Hematopoietic multipotent progenitor cell treated with erythropoietin and hydrocortisone succinate and interleukin-3 and kit ligand, for 17 days (in vitro differentiated cells): ENCODE measurements around the gene CACNA1C.

Source experiments
- DNase-seq: peaks from one replicate; pipeline ENCODE4 v3.0.0-alpha.2; 2015; ENCODE audit warnings: low spot score

Gene CACNA1C

DNA sequence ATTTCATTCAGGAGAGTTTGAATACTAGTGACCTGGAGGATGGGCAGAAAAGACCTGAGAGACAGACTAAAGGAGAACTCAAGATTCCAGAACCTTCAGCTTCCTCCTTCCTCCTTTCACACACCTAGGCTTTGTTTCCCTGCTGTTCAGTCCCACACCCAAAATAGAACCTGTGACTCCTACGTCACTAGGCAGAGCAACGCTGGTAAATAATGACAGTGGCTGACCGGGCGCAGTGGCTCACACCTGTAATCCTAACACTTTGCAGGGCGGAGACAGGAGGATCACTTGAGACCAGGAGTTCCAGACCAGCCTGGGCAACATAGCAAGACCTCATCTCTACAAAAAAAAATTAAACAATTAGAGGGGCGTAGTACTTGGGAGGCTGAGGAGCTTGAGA, 575.6 kb downstream of the CACNA1C start:
- DNase-seq, result no peak

GRCh38 chr12:2629051-2629450, 576.3 kb downstream of the CACNA1C start:
- DNase-seq, result no peak

- no peak for DNase-seq
Measured at GRCh38 chr12:2631653-2632350, 579.0 kb downstream of the CACNA1C start.

- no peak for DNase-seq
Measured at GRCh38 chr12:2633176-2633824, 580.5 kb downstream of the CACNA1C start.

GRCh38 chr12:2633825-2634200, 581.0 kb downstream of the CACNA1C start:
- no peak for DNase-seq

- DNase-seq, result no peak
Measured at GRCh38 chr12:2634471-2634870, 581.7 kb downstream of the CACNA1C start.

DNA sequence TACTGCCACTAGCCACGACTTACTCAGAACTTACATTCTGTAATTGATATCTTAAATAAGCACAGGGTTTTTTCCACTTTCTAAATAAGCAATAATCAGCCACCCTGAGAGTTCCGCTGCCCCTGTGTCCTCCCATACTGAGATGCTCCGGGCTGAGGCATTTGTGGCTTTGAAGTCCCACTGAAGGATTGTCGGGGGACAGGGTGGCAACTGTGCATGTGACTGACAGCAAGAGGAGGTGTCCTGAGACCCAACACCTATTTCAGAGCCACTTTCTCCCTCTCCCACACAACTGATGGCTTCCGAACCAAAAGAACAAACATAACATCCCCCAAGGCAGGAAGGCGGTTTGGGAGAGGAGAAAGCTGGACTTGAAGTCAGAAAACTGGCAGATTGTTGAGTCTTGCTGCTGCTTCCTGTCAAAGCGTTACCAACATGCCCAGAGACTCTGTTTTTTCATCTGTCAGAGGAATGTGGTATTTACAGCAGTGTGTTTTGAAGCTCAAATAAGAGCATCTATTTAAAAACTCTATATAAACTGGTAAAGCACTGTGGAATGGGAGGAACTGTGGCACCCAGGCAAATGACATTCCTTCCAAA, 584.1 kb downstream of the CACNA1C start:
- no peak for DNase-seq

DNA sequence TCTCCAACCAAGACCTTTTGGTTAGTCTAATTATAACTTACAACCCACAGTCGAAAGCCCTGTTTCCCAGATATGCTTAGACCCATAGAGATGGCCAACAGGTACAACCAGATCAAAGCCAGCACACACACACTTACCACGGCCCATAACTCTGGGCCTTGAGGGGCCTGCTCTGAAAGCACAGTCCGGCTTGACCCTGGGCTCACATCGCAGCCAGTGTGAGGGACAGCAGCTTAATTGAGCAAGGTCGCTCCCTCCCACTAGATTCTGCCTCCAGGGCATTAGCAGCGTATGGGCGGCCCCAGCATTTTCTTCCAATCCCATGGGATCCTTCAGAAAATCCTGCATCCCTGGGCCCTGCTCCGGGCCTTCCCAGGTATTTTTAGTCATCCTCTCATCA, 584.6 kb downstream of the CACNA1C start:
- no peak for DNase-seq

DNA sequence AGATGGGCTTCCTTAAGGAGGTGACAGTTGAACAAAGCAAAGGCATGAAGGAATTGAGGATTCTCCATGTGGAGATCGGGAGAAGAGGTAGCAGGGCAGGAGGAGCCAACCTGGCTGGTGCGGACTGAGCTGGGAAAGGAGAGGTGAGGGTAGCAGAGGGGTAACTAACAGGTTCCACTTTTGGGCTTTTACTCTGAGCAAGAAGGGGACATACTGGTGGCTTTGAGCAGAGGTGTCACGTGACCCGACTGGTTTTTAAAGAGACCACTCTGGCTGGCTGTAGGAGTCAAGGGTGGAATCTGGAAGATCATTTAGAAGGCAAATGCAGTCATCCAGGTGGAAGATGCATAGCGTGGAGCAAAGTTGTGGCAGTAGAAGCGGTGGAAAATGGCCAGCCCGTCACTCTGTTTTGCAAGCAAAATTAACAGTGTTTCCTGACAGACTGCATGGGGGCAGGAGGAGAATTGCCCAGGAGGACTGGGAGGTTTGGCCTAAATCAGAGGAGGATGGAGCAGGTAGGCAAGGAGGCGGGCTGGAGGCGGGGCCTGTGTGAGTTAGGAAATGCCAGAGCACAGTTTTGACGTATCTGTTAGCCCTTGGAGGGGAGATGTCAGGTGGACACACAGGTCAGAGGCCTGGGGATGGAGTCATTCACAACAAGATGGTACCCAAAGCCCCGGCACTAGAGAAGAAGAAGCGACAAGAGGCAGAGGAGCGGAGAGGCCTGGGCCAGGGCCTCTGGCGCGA, 585.7 kb downstream of the CACNA1C start:
- no peak for DNase-seq

DNA sequence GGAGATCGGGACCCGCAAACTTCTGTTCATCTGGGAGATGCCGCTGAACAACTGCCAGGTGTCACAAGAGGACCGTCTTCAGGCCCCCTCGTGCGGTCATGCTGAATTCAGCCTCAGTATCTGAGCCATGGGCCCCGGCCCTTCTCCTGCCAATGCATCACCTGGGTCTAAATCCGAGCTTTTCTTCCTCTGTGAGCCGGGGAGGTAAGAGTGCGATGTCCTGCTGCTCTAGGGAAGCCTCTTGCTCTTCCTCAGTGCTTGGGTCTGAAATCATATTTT, 586.2 kb downstream of the CACNA1C start:
- no peak for DNase-seq

DNA sequence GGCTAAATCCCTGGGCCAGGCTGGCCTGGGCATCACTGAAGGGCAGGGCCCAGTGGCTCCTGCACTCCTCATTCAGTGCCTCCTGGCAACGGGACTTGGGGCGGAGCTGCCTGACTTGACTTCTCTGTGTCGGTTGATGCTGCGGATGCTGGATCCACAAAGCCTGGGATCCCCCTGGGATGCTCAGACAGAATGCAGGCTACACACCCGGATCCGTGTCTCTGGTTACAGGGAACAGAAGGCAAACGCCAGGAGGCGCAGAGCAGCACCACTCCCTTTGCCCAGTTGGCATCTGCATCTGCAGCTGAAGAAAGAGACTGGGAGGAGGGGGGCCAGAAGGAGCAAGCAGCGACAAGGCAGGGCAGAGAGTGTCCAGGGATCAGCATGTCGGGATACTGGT, 587.5 kb downstream of the CACNA1C start:
- DNase-seq, result no peak

DNA sequence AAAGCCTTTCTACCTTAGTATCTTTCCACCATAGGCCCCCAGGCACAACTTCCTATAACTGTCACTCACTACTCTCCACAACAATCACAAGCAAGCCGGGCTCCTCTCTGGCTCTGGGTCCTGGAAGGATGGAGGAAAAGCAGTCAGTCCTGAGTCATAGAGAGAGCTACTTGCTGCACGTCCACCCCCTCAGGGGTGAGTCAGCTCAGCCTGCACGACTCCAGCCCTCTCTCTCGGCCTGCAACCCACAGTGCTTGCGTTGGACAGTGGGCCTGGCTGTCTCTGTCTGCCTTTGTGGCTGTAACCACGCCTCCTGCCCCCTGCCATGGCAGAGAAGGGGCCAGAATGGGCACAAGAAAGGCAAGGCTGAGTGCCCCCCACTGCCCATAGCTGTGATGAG, 587.9 kb downstream of the CACNA1C start:
- DNase-seq, result no peak

GRCh38 chr12:2641207-2641606, 588.4 kb downstream of the CACNA1C start:
- no peak for DNase-seq

DNA sequence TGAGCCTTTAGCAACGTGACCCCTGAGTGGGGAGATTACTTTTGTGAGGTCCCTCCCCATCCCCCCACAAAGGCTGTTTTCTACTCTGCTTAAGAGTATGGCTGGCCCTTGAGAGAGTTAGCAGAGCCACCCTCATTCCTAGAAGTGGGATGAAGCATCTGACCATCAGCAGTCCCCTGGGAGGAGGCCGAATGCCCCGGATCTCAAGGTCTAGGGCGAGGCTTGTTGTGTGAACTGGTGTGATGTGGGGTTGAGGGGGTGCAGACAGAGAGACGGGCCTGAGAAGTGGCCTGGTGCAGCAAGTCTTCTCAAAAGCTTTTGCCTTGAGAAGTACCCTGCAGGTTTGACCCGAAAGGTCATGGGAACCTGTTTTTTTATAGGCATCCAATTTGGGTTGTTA, 589.0 kb downstream of the CACNA1C start:
- DNase-seq, result no peak

GRCh38 chr12:2642176-2642892, 589.5 kb downstream of the CACNA1C start:
- DNase-seq, result no peak

- DNase-seq, result no peak
Measured at GRCh38 chr12:2642896-2643425, 590.2 kb downstream of the CACNA1C start.

GRCh38 chr12:2643576-2644135, 590.9 kb downstream of the CACNA1C start:
- no peak for DNase-seq

DNA sequence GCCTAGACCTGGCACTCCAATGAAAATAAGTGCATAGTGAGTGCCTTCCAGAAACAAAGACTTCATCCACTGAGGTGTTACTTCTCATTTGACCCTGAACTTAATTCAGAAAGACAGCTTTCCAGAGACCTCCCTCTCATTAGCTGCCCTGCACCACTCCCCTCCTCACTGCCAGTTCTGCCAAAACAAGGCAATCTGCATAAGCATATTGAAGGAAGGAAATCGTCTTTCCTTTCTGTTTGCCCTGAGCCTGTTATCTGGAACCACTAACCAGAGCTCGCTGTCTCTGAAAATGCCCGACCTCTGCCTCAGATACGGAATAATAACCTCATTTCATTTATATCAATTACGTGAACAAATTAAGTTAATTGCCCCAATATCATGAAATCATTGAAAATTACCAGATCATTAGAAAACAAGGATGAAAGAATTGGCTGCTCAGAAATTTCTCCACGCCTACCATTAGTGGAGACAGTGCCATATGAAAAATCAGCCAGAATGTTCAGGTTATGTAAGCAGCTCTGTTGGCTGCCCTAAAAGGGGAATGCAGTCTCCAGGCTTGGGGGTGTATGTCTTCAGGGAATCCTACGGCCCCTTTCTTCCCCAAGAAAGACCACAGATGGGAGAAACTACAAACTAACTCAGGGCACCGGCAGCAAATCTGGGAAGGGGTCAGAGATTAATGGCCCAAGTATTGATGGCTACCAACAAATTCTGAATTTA, 592.1 kb downstream of the CACNA1C start:
- DNase-seq, result no peak

DNA sequence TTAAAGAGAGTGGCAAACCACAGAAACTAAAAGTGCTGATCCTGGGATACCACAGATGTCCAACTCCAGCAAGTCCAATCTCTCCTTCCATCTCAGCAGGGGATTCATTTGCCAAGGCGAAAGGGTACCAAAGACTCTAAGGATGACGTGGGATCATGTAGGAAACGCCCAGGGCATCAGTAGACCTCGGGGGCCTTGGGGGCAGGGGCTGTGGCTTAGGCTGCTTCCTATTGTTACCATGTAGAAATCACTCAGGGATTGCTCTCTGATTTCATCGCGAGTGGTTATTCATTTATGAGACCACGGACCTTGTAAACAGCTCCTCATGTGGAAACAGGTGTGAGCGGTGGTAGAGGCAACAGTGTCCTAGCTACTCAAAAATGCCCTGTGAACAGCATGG, 592.7 kb downstream of the CACNA1C start:
- DNase-seq, result no peak

- no peak for DNase-seq
Measured at GRCh38 chr12:2646341-2646740, 593.6 kb downstream of the CACNA1C start.

GRCh38 chr12:2647186-2647585, 594.4 kb downstream of the CACNA1C start:
- no peak for DNase-seq
